Endothelial cell of umbilical vein (primary cell): ENCODE data around the gene SBF1. TPM values are rescaled to one million over a fixed set of nuclear protein-coding genes. Genes with fewer than 3 reads are reported as not detected.

ENCODE experiments used
- BruUV-seq: library from RNA; stranded (reverse); fragments of 400-500 nt; replicated peaks from 2 replicates; lab custom pipeline; 2021; lab: Mats Ljungman, UMichigan
- CTCF ChIA-PET: fragments of 300-600, 350-600 bp; sonication (Branson Sonifier 250); formaldehyde crosslinking; loops from one replicate; lab custom pipeline; 2021; ENCODE audit warnings: antibody characterized with exemption, inconsistent platforms; lab: Charles Lee
- POLR2A ChIA-PET: fragments of 300-600, 350-600 bp; sonication (Branson Sonifier 250); formaldehyde crosslinking; loops from one replicate; lab custom pipeline; 2021; ENCODE audit warnings: antibody characterized with exemption, inconsistent platforms; lab: Charles Lee
- DNase-seq: peaks from one replicate; pipeline ENCODE4 v3.0.0-alpha.2; 2011; ENCODE audit warnings: low read depth, low spot score
- FAIRE-seq: peaks from 2 replicates; lab custom pipeline; 2011; peaks lifted over from hg19 to GRCh38; lab: Jason Lieb, UNC
- H2AFZ ChIP-seq: 2 replicates; pipeline ENCODE4 v1.6.0; 2012; ENCODE audit warnings: low read depth, low read length, control low read depth, inconsistent platforms
- H3K27ac ChIP-seq: 2 replicates; pipeline ENCODE4 v1.5.1; 2011; ENCODE audit warnings: low read depth, mild to moderate bottlenecking, control low read depth, low read length, moderate library complexity; ENCODE audit not compliant: insufficient read depth
- H3K27me3 ChIP-seq, 2 experiments: 2 replicates each; pipeline versions ENCODE4 v1.6.0 to v1.6.1; 2011; ENCODE audit warnings: low read length in 2 of 2, mixed read lengths in 1 of 2; ENCODE audit not compliant: control insufficient read depth in 2 of 2, insufficient read depth in 2 of 2
- H3K36me3 ChIP-seq, 2 experiments: 2 replicates in 1 of 2; 3 replicates in 1 of 2; pipeline ENCODE4 v1.5.1; 2011; ENCODE audit warnings: low read length in 2 of 2, mild to moderate bottlenecking in 1 of 2, moderate library complexity in 1 of 2; ENCODE audit not compliant: control insufficient read depth in 2 of 2, insufficient read depth in 2 of 2; ENCODE audit errors: extremely low read depth in 1 of 2
- H3K4me1 ChIP-seq: 3 replicates; pipeline ENCODE4 v1.5.1; 2011; ENCODE audit warnings: mild to moderate bottlenecking, low read length; ENCODE audit not compliant: control insufficient read depth, insufficient read depth; ENCODE audit errors: extremely low read depth
- H3K4me2 ChIP-seq: 2 replicates; pipeline ENCODE4 v1.6.1; 2011; ENCODE audit warnings: low read length, control low read depth, mixed read lengths; ENCODE audit not compliant: insufficient read depth
- H3K4me3 ChIP-seq, 3 experiments: fragments of 200-600 bp in 1 of 3; sonication (generic), shearing (Covaris generic) in 1 of 3; replicated peaks in 1 of 3; 2 replicates each; pipeline ENCODE4 v1.5.1; 2011 to 2016; ENCODE audit warnings: control low read depth in 3 of 3, low read length in 3 of 3, mild to moderate bottlenecking in 2 of 3, inconsistent platforms in 1 of 3, low read depth in 1 of 3, moderate library complexity in 1 of 3; ENCODE audit not compliant: insufficient read depth in 1 of 3
- H3K79me2 ChIP-seq: 2 replicates; pipeline ENCODE4 v1.6.0; 2012; ENCODE audit warnings: low read length, inconsistent platforms; ENCODE audit not compliant: control insufficient read depth, insufficient read depth
- H3K9ac ChIP-seq: replicated peaks from 2 replicates; pipeline ENCODE3; 2011; ENCODE audit warnings: low read length, control low read depth; ENCODE audit not compliant: insufficient read depth; ENCODE audit errors: extremely low read depth
- H3K9me1 ChIP-seq: replicated peaks from 3 replicates; pipeline ENCODE4 v1.6.0; 2011; ENCODE audit warnings: mild to moderate bottlenecking, low read length; ENCODE audit not compliant: control insufficient read depth, insufficient read depth; ENCODE audit errors: extremely low read depth
- H3K9me3 ChIP-seq: replicated peaks from 2 replicates; pipeline ENCODE4 v1.5.1; 2012; ENCODE audit warnings: low read length, inconsistent platforms; ENCODE audit not compliant: control insufficient read depth, insufficient read depth
- H4K20me1 ChIP-seq: replicated peaks from 2 replicates; pipeline ENCODE3; 2011; ENCODE audit warnings: mild to moderate bottlenecking, low read length; ENCODE audit not compliant: control insufficient read depth, insufficient read depth; ENCODE audit errors: extremely low read depth
- FOS ChIP-seq: IDR thresholded peaks from 2 replicates; pipeline ENCODE4 v1.6.1; 2011; ENCODE audit warnings: mild to moderate bottlenecking, low read length, moderate library complexity, borderline replicate concordance; ENCODE audit not compliant: insufficient read depth
- GATA2 ChIP-seq: IDR thresholded peaks from 2 replicates; pipeline ENCODE4 v1.7.0; 2011; ENCODE audit warnings: low read depth, mild to moderate bottlenecking, moderate library complexity, mixed read lengths, low read length; ENCODE audit not compliant: insufficient read length, insufficient read depth
- JUN ChIP-seq: IDR thresholded peaks from 2 replicates; pipeline ENCODE4 v1.6.1; 2011; ENCODE audit warnings: borderline replicate concordance, low read depth; ENCODE audit not compliant: insufficient read length, insufficient read depth
- MYC ChIP-seq: IDR thresholded peaks from one replicate; pipeline ENCODE4 v1.6.1; 2011; ENCODE audit warnings: mild to moderate bottlenecking, low read depth, low read length
- POLR2A ChIP-seq: IDR thresholded peaks from 2 replicates; pipeline ENCODE4 v1.6.1; 2012; ENCODE audit warnings: low read depth, mild to moderate bottlenecking, control low read depth, low read length
- POLR2AphosphoS5 ChIP-seq: IDR thresholded peaks from 2 replicates; pipeline ENCODE4 v1.6.1; 2012; ENCODE audit warnings: low read depth, mild to moderate bottlenecking, control low read depth, low read length, moderate library complexity; ENCODE audit not compliant: insufficient read depth
- dilution Hi-C: fragments of 300-500 bp; cut with MboI; formaldehyde crosslinking; loops from one replicate; pipeline ENCODE4 v1.15.0; 2019; ENCODE audit warnings: low sequenced_read_pairs; ENCODE audit not compliant: extremely low pct_ligation_motif_present
- intact Hi-C: fragments of 100-400 bp; cut with micrococcal nuclease; formaldehyde crosslinking; loops from one replicate; pipeline ENCODE4 v1.10.0; 2022
- polyA plus RNA-seq, 4 experiments: library from polyadenylated mRNA; depleted of rRNA in 3 of 4; stranded (reverse) in 3 of 4; unstranded in 1 of 4; fragments of >200 nt; gene quantifications; 2 replicates each; pipeline versions ENCODE4 v1.2.1 to v1.2.3, GENCODE V29; 2011 to 2012; ENCODE audit warnings: missing spikeins in 1 of 4
- total RNA-seq: library from RNA; stranded (reverse); gene quantifications from 2 replicates; pipeline ENCODE4 v1.2.3, GENCODE V29; 2021
- TF ChIP-seq, protein P1 (sequence below): IDR thresholded peaks from 2 replicates; pipeline ENCODE4 v1.6.1; 2011; ENCODE audit not compliant: insufficient read depth, insufficient read length

SBF1 gene
- total and polyA plus RNA-seq, 2 donors (not counting 3 experiments of a cell fraction or from before 2014, with no cell fraction given): 36.3 to 68.6 TPM

GRCh38 chr22:50522806-50523438 lies 48.1 kb upstream of the SBF1 start:
- peaks cover 10% of the 10 kb centered on the region for H3K79me2 ChIP-seq
- H3K9me1 ChIP-seq: no peaks in the 10 kb centered on the region
- FAIRE-seq (no peak), DNase-seq (no peak)
- H3K9ac ChIP-seq: no peak overlapping the region
- H3K36me3 ChIP-seq: peaks cover 0 to 24% of the 10 kb centered on the region in 2 experiments
- H3K4me1 ChIP-seq: peaks cover 12% of the 10 kb centered on the region
- no peaks in the 10 kb centered on the region for H3K27me3 ChIP-seq
- dilution Hi-C loops (no loop called here), intact Hi-C loops (no loop called here)
- ChIA-PET POLR2A (interaction anchor here (1.1 kb wide), 1 partner anchor 15 kb away, joined by 4 read pairs; the partner anchor contains the start of genes LMF2 and NCAPH2), CTCF (interaction anchor here (0.7 kb wide), 1 partner anchor 16 kb away, joined by 3 read pairs; no protein-coding TSS in a partner anchor)
- H4K20me1 ChIP-seq: no peaks in the 10 kb centered on the region
- TF ChIP-seq POLR2A (no peak), FOS (no peak), POLR2AphosphoS5 (no peak), MYC (no peak), GATA2 (no peak), JUN (no peak)
- TF ChIP-seq, protein P1, sequence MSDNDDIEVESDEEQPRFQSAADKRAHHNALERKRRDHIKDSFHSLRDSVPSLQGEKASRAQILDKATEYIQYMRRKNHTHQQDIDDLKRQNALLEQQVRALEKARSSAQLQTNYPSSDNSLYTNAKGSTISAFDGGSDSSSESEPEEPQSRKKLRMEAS: no peak
- H3K9me3 ChIP-seq: no peaks in the 10 kb centered on the region
- no peak overlapping the region for H2AFZ ChIP-seq
- H3K27ac ChIP-seq: no peak overlapping the region
- no TSS peak for BruUV-seq
- H3K4me3 ChIP-seq: no peak overlapping the region
- no peak overlapping the region for H3K4me2 ChIP-seq
